GOT3 (cell line): ENCODE results near the gene RLN1.
"Not testable (repeated sequence)": the region's sequence is repeated elsewhere in the genome, so short reads cannot be mapped to it uniquely, and the experiment has no call there.

Source experiments
- DNase-seq: peaks from one replicate; lab custom pipeline; 2025; ENCODE audit warnings: mixed read lengths; lab: John Stamatoyannopoulos, UW

The RLN1 gene

GRCh38 chr9:5321601-5322000 lies 18.1 kb downstream of the RLN1 start:
- DNase-seq = not testable (repeated sequence)

- DNase-seq = no peak
Observed at GRCh38 chr9:5321058-5321457, 18.6 kb downstream of the RLN1 start.

- DNase-seq = not testable (repeated sequence)
Observed at GRCh38 chr9:5316406-5316805, 23.3 kb downstream of the RLN1 start.

GRCh38 chr9:5315187-5315923 lies 24.3 kb downstream of the RLN1 start:
- no peak for DNase-seq

- no peak for DNase-seq
Observed at GRCh38 chr9:5310851-5311250, 28.8 kb downstream of the RLN1 start.

GRCh38 chr9:5305741-5306140 lies 33.9 kb downstream of the RLN1 start:
- DNase-seq = no peak

- DNase-seq = not testable (repeated sequence)
Observed at GRCh38 chr9:5303840-5304795, 35.6 kb downstream of the RLN1 start, which contains the start of gene RLN2. Gene RLN2 (minus strand): TSS chr9:5304716. CDS start chr9:5304580, 136 bp downstream.

- DNase-seq = no peak
Observed at GRCh38 chr9:5301544-5301943, 38.1 kb downstream of the RLN1 start.

GRCh38 chr9:5292141-5292540 lies 47.5 kb downstream of the RLN1 start:
- DNase-seq = no peak

- DNase-seq = no peak
Observed at GRCh38 chr9:5288591-5288990, 51.1 kb downstream of the RLN1 start.

- no peak for DNase-seq
Observed at GRCh38 chr9:5286262-5286661, 53.4 kb downstream of the RLN1 start.
